Heart left ventricle (tissue), 13 donors: ENCODE measurements around the gene ZNF783.

ENCODE experiments used
- CTCF ChIP-seq, 12 donors: fragments of 200-600 bp; sonication (generic) in 4 of 12; IDR thresholded peaks; one replicate each; pipeline versions ENCODE4 v1.5.0 to v1.8.0; 2018 to 2022; ENCODE audit warnings: antibody characterized with exemption in 12 of 12, mild to moderate bottlenecking in 5 of 12
- POLR2A ChIP-seq, 2 donors: fragments of 450-650 bp; IDR thresholded peaks; one replicate each; pipeline ENCODE4 v1.6.1; 2017; ENCODE audit warnings: antibody characterized with exemption in 2 of 2, mild to moderate bottlenecking in 2 of 2, moderate library complexity in 2 of 2
- donor health status: ischemic (EF 13 %, LVEDD 7.1; RV severe dilation, severe dysfunction).
- donor health status: DM: no; HTN: yes; CAD: no.
- donor health status: DM: no; HTN: no; CAD: no.
- donor health status: ischemic (EF 25% LVEDD 6.9; RV normal size, moderate dysfunction).
- donor health status: ischemic (EF 25% LVEDD 5.7; RV mildly dilated, moderate dysfunction).
- donor health status: ischemic (EF 35%, LVEDD 5.7; RV mildly dilated, moderate dysfunction).
- donor health status: nonischemic (EF 11% LVEDD 7.7; RV severe dilation, severe dysfunction).
- donor health status: DM: yes; HTN: yes; CAD: no.
- donor health status: PGD.
- donor health status: ischemic (EF 29% LVEDD 5.4; RV normal size, mild dysfunction).
- donor health status: nonischemic (EF 23%, LVEDD 6.1; RV moderate dilation, normal function).

- no peak for TF ChIP-seq CTCF (IDR thresholded peaks at IDR 0.05)
- no peak for TF ChIP-seq POLR2A (IDR thresholded peaks at IDR 0.05)
These were observed 71.3 kb downstream of the ZNF783 start for GRCh38 chr7:149333321-149333717.
